GM12875 (cell line): Measurements from ENCODE around the gene SHMT1.

Experiments
- H3K4me3 ChIP-seq: one replicate; pipeline ENCODE4 v1.5.1; 2011; ENCODE audit warnings: low read depth, low read length, control low read depth
- CTCF ChIP-seq: IDR thresholded peaks from 2 replicates; pipeline ENCODE4 v1.5.1; 2011; ENCODE audit warnings: low read depth, mild to moderate bottlenecking, control low read depth, inconsistent platforms, low read length, moderate library complexity, borderline replicate concordance; ENCODE audit not compliant: insufficient read depth

SHMT1 gene

GRCh38 chr17:18332909-18333489, 30.4 kb downstream of the SHMT1 start:
- no peak for TF ChIP-seq CTCF
- no peak overlapping the region for H3K4me3 ChIP-seq

- H3K4me3 ChIP-seq: no peak overlapping the region
- TF ChIP-seq CTCF: no peak
Observed at GRCh38 chr17:18331879-18332278, 31.5 kb downstream of the SHMT1 start.

GRCh38 chr17:18328643-18329204, 34.6 kb downstream of the SHMT1 start:
- H3K4me3 ChIP-seq: no peak overlapping the region
- TF ChIP-seq CTCF: no peak

GRCh38 chr17:18327556-18327955, 35.8 kb downstream of the SHMT1 start:
- TF ChIP-seq CTCF: no peak

GRCh38 chr17:18327093-18327492, 36.3 kb downstream of the SHMT1 start:
- H3K4me3 ChIP-seq: no peak overlapping the region
- no peak for TF ChIP-seq CTCF

More at GRCh38 chr17:18327556-18327955, 35.8 kb downstream of the SHMT1 start:
- no peak overlapping the region for H3K4me3 ChIP-seq

DNA sequence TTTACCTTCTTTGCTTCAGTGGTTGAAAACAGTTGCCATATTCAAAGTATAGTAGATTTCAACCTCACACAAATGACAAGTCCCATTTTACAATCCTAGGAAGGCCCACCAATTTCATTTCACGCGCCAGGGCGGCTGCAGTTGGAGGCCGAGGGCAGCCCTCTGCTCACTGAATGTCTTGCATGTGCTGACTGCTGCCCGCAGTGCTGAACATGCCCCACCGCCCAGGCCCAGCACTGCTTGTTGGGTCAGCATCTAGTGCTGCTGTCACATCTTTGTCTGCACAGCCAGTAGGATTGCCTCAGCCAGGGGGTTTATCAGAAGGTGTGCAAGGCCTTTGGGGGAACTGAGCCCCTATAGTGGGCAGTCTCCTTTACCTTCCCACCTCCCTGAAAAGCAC, 36.8 kb downstream of the SHMT1 start:
- H3K4me3 ChIP-seq: no peak overlapping the region
- TF ChIP-seq CTCF: no peak

DNA sequence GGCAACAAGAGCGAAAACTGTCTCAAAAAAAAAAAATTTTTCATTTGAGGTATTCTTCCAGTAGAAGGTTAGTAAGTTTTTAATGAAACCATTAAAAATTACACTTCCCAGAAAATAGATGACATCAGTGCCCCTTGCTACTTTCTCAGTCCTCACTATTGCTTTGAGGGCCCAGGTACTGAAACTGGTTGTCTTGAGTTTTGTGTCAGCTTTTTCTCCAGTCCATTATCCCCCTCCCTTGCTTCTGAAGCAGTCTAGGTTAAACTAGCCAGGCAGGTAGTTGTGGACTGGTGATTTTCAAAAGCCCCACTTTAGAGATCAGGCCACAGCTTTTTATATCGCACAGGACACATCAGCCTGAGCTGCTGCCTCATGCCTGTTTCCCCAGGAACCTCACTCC, 37.3 kb downstream of the SHMT1 start:
- no peak for TF ChIP-seq CTCF
- no peak overlapping the region for H3K4me3 ChIP-seq
